Fibroblast of the aortic adventitia (primary cell): ENCODE results near the gene SLC16A10. TPM values are rescaled to one million over a fixed set of nuclear protein-coding genes. Genes with fewer than 3 reads are reported as not detected.

Experiments
- DNase-seq: peaks from one replicate; pipeline ENCODE4 v3.0.0-alpha.2; 2010; ENCODE audit warnings: low read depth
- H3K4me3 ChIP-seq: 2 replicates; pipeline ENCODE4 v1.5.1; 2011; ENCODE audit warnings: low read depth, mild to moderate bottlenecking, control low read depth, low read length, moderate library complexity
- CTCF ChIP-seq: IDR thresholded peaks from 2 replicates; pipeline ENCODE4 v1.5.1; 2011; ENCODE audit warnings: mild to moderate bottlenecking, low read length, control low read depth, inconsistent platforms; ENCODE audit not compliant: insufficient read depth
- total RNA-seq: library from RNA; depleted of rRNA; stranded (reverse); fragments of >200 nt; gene quantifications from 2 replicates; pipeline ENCODE4 v1.2.3, GENCODE V29; 2012; ENCODE audit warnings: low replicate concordance

SLC16A10 gene
- total RNA-seq = not detected in 2 replicates

GRCh38 chr6:111087106-111087835 is at the start of gene SLC16A10:
Gene SLC16A10, plus strand, starts transcription at chr6:111087503. Its CDS starts 250 bp downstream, at chr6:111087753.
- no peak for DNase-seq
- TF ChIP-seq CTCF = no peak
- peak within 1 kb of the TSS; percentile 54 for H3K4me3 ChIP-seq

GRCh38 chr6:111038534-111039252 is 48.6 kb upstream of the SLC16A10 start:
- no peak for DNase-seq
- TF ChIP-seq CTCF = no peak
- no peak overlapping the region for H3K4me3 ChIP-seq

GRCh38 chr6:111041917-111042316 is 45.4 kb upstream of the SLC16A10 start:
- no peak for TF ChIP-seq CTCF
- DNase-seq = no peak
- H3K4me3 ChIP-seq = no peak overlapping the region

GRCh38 chr6:111047244-111047643 is 40.1 kb upstream of the SLC16A10 start:
- no peak for TF ChIP-seq CTCF
- no peak overlapping the region for H3K4me3 ChIP-seq
- no peak for DNase-seq

- no peak overlapping the region for H3K4me3 ChIP-seq
- no peak for DNase-seq
- no peak for TF ChIP-seq CTCF
Measured at GRCh38 chr6:111050261-111051023, 36.9 kb upstream of the SLC16A10 start.

- no peak for TF ChIP-seq CTCF
- no peak for DNase-seq
- H3K4me3 ChIP-seq = no peak overlapping the region
Measured at GRCh38 chr6:111052171-111052570, 35.1 kb upstream of the SLC16A10 start.
